ENCODE data around the gene ZCCHC3.

DNA sequence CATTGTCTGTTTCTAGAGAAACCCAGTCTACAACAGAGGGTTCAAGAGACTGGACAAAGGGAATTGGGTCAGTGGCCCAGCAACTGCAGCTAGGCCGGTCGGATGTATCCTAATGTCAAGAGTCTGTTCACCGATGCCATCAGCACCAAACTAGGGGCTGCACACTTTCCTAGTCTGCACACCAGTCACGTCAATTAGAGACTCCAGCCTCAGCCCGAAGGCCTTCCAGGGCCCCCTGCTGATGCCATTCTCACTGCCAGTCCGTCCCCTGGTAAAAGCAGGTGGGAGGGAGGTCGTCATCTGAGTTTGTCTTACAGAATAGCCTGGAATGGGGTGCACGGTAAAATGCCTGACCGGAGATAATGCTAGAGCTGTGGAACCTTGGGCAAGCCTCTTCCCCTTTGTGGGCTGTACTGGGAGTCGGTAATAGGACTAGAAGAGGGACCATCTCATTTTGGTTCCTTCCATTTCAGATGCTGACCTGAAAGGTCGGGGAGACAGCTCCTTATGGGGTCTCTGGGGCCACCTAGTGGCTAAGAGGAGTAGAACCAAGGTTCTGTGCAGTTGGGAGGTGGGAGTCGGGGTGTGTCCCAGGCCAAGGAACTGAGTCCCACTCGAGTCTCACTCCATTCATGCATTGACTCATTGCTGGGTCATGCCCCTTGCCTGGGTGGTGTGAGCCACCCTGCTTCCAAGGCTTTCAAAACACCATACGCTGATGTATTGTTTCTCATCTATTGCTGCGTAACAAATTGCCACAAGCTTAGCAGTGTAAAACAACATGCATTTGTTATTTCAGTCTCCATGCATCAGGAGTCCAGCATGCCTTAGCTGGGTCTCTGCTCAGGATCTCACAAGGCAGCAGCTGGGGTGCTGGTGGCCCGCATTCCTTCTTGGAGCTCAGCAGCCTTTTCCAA is 33.1 kb downstream of the ZCCHC3 start:
- TF ChIP-seq POLR2A (IDR thresholded peaks at IDR 0.05; ENCODE audit: low read depth, low read length) (no peak), POLR2AphosphoS5 (IDR thresholded peaks at IDR 0.05; ENCODE audit: low read depth, low read length) (no peak), SPI1 (IDR thresholded peaks at IDR 0.05; ENCODE audit: low read depth, low read length) (no peak), POU2F2 (IDR thresholded peaks at IDR 0.05; ENCODE audit: low read depth, low read length) (no peak), TAF1 (IDR thresholded peaks at IDR 0.05; ENCODE audit: low read depth, low read length) (no peak)

Data from GM12891 (cell line).